Epithelial cell of proximal tubule (primary cell): ENCODE results near the gene CPLX1. TPM values are rescaled to one million over a fixed set of nuclear protein-coding genes. Genes with fewer than 3 reads are reported as not detected.

Experiments
- DNase-seq: peaks from one replicate; pipeline ENCODE4 v3.0.0-alpha.2; 2011; ENCODE audit warnings: low read depth
- H3K4me3 ChIP-seq: 2 replicates; pipeline ENCODE4 v1.5.1; 2011; ENCODE audit warnings: low read depth, mild to moderate bottlenecking, low read length
- CTCF ChIP-seq: conservative IDR thresholded peaks from 2 replicates; pipeline ENCODE4 v1.5.1; 2012; ENCODE audit warnings: low read depth, mild to moderate bottlenecking, low read length
- total RNA-seq: library from RNA; depleted of rRNA; stranded (reverse); fragments of >200 nt; gene quantifications from 2 replicates; pipeline ENCODE4 v1.2.3, GENCODE V29; 2015

CPLX1 gene
- total RNA-seq, 1 donor from 2014 or later, result 0.81 TPM

- no peak for DNase-seq
- no peak for TF ChIP-seq CTCF
- no peak overlapping the region for H3K4me3 ChIP-seq
Measured at GRCh38 chr4:856225-856901, 30.4 kb upstream of the CPLX1 start.

GRCh38 chr4:855880-856224 is 29.9 kb upstream of the CPLX1 start:
- DNase-seq, result no peak
- no peak overlapping the region for H3K4me3 ChIP-seq
- no peak for TF ChIP-seq CTCF

- no peak for DNase-seq
- H3K4me3 ChIP-seq, result no peak overlapping the region
- TF ChIP-seq CTCF, result no peak
Measured at GRCh38 chr4:854356-854755, 28.4 kb upstream of the CPLX1 start.

- H3K4me3 ChIP-seq, result no peak overlapping the region
- TF ChIP-seq CTCF, result no peak
- no peak for DNase-seq
Measured at GRCh38 chr4:853416-853781, 27.5 kb upstream of the CPLX1 start.

GRCh38 chr4:851701-852430 is 25.9 kb upstream of the CPLX1 start:
- no peak for TF ChIP-seq CTCF

GRCh38 chr4:850323-850945 is 24.5 kb upstream of the CPLX1 start:
- no peak for TF ChIP-seq CTCF
- DNase-seq, result no peak
- H3K4me3 ChIP-seq, result no peak overlapping the region

More at GRCh38 chr4:851701-852430, 25.9 kb upstream of the CPLX1 start:
- no peak for DNase-seq
- H3K4me3 ChIP-seq, result no peak overlapping the region
